8988T (cell line): ENCODE results near the gene PASK.
"Not testable (repeated sequence)": the region's sequence is repeated elsewhere in the genome, so short reads cannot be mapped to it uniquely, and the experiment has no call there.

Experiments used
- DNase-seq: peaks from one replicate; pipeline ENCODE4 v3.0.0; 2011

Gene PASK

DNA sequence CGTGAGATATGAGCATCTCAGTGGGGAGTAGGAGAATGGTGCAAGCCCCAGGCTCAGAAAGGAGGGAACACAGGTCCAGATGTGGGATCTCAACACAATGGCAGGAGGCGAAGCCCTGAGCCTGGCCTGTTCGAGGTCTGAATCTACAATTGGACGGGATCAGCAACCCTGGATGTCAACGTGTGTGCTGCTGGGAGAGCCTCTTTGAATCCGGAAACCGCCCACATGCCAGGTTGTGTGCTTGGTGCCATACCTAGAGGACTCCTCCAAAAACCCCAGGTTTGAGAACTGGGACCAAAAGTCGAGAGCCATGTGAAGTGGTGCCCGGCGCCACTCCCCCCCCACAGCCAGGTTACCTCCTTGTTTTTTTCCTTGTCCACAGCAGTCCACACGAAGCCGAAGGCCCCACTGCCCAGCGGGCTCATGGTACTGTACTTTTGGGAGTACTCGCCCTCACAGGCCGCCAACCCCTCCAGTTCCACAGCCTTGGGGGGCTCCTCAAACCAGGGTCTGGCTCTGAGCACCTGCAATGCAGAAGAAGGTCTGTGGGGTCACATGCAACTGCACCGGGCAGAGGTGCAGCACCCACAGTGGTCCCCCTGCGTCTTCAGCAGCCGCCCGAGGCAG, 26.8 kb downstream of the PASK start:
- DNase-seq: peak; percentile 8

DNA sequence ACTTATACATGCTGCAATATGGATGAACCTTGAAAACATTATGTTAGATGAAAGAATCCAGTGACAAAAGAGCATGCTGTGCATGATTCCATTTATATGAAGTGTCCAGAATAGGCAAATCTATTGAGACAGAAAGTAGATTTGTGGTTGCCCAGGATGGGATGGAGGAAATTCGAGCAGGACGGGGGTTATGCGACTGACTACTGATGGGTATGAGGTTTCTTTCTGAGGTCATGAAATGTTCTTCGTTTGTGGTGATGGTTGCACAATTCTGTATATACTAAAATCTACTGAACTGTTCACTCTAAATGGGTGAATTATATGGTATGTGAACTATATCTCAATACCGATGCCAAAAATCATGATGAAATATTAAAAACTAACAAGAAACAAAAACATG, 28.3 kb downstream of the PASK start:
- DNase-seq: no peak

DNA sequence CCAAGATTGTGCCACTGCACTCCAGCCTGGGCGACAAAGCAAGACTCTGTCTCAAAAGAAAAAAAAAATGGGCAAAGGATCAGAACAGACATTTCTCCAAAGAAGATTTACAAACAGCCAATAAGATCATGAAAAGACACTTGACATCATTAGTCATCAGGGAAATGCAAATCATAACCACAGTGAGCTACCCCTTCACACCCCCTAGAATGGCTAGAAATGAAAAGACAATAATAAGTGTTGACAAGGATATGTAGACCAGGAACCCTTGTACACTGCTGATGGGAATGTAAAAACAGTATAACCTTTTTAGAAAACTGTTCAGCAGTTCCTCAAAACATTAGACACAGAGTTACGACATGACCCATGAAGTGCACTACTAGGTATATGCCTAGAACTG, 28.8 kb downstream of the PASK start:
- no peak for DNase-seq

DNA sequence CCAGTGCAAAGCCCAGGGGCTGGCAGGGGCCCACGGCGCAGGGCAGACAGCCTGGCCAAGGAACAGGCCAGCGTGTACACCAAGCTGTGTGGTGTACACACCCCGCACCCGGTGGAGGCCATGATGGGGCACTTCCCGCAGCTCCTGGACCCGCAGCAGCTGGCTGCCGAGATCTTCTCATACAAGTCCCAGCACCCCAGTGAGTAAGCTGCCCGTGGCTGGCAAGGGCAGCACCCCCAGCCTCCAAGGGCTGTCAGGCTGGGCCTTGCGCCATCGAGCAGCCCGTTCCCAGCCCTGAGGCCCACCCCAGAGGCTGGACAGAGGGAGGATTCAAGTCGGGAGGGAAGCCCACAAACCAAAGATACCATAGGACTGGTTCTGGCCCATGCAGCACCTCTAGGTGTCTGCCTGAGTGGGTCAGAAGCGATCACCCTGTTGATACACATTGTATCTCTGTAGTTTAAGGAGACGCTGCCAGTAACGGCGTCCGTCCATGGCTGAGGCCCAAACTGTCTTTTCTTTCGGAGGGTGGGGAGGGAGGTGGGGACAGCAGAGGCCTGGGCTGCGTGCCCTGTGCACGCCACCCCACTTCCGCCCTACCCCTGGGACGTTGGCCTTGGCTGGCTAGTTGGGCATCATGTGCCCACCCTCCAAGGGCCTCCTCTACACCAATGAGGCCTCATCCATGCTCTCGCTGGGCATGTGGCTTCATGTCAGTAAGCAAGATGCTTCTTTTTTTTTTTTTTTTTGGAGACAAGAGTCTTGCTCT, 30.4 kb downstream of the PASK start:
- DNase-seq: peak; percentile 4

DNA sequence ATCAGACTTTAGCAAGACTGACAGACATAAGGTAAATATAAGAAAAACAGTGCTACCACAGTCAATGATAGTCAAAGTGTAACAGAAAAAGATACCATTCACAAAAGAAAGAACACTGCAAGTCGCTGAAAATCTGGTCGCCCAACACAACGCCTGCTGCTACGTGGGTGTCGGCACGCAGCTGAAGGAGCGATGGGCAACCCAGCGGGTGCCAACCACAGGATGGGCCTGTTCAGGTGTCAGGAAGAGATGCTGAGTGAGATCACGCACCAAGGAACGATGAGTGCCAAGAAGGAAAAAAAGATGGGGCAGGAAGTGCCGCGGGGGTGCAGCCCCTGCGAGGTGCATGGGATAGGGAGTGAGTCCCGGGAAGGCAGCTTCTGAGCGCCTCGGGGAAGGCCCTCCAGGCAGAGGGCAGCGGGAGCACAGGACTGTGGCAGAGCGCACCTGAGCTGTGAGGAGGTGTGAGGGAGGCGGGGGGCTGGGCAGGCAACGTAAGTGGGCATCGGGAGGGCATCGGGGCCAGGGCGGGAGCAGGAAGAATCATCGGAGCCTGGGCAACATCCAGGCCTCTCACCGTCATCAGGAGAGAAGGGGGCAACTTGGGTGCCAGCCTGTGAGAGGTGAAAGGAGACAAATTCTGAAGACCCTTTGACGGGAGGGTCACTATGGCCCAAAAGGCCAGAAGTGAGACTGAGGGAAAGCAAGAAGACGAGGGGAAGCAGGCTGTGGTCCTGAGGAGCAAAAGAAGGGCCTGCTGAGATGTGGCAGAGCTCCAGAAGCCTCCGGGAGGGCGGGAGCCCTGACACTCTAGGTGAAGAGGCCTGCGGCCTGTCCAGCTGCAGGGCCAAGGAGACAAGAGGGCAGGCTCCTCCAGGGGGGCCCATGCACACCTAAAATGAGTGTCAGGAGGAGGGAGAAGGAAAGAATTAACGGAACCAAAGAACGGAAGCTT, 32.4 kb downstream of the PASK start:
- DNase-seq: no peak

DNA sequence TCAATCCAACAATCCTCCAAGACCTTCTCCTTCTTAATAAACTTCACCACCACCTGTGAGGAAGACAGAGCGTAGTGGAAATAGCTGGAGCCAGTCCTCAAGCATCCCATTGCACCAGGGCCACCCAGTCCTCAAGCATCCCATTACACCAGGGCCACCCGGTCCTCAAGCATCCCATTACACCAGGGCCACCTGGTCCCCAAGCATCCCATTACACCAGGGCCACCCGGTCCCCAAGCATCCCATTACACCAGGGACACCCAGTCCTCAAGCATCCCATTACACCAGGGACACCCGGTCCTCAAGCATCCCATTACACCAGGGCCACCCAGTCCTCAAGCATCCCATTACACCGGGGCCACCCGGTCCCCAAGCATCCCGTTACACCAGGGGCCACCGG, 33.9 kb downstream of the PASK start:
- DNase-seq: no peak

DNA sequence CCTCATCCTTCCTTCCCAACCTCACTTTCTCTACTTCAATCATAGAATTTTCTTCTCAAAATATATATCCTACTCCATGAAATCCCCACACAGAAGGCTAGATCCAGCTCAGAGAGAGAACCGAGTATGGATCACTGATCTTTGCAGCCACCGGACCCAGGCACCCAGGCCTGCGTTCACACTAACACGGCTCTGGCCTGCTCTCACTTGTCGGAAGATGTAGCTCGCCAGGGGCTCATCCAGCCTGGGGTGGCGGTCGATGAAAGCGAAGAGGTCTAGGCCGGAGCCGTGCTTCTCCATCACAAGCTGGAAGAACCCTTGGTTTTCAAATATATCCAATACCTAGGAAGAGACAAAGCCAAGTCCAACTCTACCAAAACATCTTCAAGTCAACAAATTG, 34.4 kb downstream of the PASK start:
- peak; percentile 2 for DNase-seq

DNA sequence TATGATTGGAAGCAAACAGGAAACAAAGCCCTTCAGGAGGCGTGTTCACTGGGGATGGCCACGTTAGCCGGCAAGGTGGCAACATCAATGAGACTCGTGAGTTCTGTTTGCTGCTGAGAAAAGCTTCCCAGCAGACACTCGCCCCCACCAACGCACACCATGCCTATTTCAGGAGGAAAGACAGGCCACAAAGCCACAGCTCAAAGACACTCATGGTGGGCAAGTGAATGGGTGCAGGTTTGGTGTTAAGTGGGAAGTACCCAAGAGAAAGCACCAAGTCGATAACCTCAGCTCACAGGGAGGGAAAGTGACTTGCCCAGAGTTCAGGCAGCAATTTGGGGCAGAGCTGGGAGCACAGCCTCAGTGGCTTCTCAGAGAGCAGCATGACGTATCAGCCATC, 36.7 kb downstream of the PASK start:
- no peak for DNase-seq

DNA sequence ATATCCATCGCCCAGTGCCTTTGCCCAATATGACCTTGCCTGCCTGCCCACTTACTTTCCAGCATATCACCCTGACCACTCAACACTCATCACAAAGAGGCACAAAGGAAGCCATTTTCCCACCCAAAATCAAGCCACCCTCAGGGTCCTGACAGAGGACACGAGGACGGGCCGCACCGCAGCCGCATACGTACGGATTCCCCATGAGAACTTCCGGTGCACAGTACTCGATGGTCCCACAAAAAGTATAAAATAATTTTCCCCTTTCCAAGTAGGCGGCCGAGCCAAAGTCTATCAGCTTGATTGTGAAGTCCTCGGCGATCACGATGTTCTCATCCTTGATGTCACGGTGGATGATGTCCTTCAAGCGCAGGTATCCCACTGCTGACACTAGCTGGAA, 37.2 kb downstream of the PASK start:
- no peak for DNase-seq

DNA sequence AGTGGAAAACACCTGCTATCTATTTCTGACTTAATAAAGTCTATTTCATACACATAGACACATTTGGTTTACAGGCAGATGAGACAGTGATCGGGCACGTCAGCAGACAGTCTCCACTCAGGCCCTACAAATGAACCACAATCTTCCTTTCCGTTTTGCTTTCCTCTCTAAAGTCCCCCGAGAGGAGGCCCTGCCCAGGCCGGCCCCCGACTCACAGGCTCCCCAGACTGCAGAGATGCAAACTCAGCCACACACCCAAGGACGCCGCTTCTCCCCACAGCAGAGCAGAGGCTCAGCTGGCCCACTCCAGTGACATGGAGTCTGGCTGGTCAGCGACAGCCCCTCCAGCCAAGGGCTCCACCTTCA, 37.8 kb downstream of the PASK start:
- DNase-seq: no peak

DNA sequence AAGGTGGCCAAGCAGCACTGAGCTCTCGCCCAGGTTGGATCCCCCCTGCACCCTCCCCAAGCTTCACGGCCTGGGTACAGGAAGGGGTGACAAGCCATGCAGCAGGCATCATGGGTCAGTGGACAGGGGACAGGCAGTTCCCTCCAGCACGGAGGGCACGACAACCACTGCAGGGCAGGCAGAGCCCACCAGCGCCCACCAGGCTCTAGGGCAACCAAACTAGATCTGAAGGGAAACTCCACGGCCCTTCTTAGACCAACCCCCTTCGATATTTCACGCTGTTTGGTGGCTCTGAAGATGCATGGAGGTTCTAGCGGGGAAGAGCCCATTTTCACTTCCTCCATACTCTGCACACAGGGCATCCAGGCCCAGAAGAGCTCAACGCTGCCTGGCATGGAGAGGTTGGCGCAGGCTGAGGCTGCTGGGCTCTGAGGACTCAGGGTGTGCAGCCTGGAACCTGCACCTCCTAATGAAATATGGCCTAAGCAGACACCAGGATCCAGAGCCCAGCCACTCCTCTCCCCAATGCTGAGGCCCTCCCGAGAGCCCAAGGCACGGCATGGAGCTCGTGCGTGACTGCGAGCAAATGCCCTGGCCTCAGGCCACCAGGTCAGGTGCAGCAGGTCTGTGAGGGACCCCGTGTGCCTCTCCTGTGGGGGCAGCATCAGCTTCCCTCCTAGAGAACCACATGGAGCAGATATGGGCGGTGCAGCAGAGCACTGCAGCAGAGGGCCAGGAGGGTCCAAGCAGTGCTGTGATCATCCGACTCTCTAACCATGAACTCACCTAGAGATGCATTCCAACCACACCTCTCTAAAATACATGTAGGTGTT, 38.4 kb downstream of the PASK start:
- DNase-seq: no peak

DNA sequence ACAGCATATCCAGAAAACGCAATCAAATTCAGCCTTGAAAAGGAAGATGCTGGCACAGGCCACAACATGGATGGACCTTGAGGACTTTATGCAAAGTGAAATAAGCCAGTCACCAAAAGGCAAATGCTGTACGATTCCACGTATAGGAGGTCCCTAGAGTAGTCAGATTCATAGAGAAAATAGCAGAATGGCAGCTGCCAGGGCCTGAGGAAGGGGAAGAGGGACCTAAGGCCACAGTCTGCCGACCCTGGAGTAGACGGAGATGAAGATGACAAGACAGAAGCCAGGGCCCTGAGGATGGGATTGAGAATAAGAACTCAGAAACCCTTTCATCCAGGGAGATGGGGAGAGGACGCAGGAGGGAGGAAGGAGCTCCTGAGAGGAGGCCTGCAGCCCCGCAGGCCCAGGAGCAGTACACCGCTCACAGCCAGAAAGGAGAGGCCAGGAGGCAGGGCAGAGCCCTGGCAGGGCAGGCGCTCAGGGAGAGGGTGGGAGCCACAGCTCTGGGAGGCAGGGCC, 39.1 kb downstream of the PASK start:
- no peak for DNase-seq

DNA sequence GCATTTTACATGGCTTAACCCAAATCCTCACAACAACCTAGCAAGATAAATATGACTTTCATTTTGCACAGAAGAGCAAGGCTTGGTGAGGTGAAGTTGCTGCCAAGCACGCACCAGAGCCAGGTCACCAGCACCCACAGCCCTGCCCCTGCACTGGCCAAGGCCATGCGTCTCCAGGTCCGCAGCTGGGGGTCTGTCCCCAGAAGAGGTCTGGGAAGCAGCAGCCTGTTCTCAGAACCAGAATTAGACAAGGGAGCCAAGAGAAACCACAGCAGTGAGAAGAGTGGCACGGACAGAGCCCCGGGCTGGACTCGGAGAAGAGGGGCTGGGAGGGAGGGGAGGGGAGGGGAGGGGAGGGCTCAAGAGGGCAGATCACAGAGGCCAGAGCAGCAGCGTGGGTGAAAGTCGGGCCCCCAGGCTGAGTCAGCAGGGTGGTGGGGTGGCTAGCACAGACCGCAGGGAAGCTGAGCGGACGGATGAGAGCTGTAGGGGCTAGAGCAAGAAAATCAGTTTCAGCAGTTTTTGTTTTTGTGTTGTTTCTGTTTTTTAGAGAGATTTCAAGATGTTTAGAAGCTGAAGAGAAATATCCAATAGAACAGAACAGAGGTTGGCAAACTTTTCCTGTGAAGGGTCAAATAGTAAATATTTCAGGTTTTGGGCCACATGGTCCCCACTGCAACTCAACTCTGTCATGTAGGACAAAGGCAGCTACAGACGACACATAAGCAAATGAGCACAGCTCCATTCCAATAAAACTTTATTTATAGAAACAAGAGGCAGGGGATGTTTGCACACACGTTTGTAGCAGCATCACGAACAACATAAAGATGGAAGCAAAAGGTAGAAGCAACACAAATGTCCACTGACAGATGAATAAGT, 39.8 kb downstream of the PASK start:
- DNase-seq: no peak

DNA sequence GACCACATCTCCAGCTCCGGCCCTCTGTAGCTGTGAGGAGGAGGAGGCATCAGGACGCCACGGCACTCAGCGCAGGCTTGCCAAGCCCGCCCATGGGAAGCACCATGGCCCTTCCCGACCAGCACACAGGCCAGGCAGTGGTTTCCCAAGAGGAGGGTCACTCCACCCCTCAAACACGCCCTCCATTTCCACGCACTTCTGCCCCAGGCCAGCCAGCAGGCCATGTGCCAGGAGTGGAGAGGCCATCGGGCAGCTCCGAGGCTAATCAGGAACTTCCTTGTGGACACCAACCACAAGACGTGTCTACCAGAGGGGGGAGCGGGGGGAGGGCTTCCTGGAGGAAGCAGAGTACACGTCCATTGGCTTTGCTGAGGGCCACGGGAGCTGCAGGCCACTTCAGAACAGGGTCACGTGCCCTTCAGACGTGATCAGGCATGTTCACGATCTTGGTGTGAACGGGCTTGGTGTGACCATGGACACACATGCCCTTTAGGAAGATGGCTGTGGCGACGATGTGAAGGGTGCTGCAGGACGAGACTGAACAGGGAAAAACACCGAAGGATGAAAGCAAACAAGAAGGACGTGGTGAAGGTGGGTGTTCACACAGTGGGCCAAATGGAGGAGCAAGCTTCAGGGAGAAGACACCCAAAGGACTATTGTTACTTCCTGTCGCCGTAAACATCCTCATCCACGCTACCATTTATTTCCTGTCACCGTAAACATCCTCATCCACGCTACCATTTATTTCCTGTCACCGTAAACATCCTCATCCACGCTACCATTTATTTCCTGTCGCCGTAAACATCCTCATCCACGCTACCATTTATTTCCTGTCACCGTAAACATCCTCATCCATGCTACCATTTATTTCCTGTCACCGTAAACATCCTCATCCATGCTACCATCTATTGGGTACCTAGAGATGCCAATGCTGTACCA, 40.7 kb downstream of the PASK start:
- no peak for DNase-seq

DNA sequence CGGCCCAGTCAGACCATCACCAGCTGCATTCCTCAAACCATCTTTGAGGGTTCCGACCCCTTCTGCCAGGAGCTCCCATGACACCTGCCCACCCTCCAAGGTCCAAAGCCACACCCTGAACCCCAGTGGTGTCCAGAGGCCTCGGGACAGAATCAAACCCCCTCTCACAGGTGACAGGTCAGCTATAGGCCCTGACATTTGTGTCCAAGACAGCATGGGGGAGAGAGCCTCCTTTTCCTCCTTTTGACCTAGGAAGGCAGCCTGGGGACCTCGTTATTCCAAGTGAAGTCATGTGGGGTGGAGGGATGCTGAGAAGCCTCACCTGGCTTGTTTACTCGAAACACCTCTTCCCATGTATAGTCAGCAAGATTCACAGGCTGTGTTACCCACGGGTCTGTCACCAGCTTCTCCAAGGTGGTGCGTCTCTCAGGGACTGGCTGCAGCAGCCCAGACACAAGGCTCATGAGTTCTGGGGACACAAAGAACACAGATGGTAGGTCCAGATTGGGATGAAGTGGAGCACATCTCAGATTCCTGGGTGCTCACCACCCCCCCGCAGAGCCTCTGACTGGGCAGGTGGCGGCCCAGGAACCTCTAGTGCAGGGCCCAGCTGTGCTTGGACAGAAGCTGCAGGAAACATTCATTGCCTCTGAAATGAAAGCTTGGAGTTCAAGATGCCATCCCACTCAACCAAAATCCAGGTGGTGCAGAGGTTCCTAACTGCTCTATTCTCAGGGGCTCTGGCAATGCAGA, 42.1 kb downstream of the PASK start:
- DNase-seq: no peak

DNA sequence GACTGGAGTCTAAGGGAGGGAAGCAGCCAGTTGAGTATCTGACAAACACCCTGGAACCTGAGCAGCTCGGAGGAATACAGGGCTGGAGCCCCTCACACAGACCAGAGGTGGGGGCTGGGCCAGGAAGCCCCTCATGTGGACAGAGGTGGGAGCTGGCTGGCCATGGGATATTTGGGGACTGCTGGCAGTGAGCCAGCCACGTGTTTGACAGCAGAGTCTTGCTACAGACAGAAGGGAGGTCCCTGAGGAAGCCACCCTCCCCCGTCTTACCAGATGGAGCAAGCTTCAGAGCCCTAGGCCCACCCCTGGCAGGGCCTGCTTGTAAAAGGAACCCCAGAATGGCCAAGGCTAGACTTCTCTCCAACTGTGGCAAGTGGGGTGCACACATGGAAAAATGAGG, 43.6 kb downstream of the PASK start:
- DNase-seq: no peak

DNA sequence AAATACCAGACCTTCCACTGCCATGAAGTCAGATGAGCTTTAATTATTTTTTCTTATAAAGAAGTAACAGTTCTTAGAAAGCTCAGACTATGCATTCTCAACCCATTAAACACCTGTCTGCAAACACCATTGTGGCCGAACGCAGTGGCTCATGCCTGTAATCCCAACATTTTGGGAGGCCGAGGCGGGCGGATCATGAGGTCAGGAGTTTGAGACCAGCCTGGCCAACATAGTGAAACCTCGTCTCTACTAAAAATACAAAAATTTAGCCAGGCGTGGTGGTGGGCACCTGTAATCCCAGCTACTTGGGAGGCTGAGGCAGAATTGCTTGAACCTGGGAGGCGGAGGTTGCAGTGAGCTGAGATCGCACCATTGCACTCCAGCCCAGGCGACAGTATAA, 44.7 kb downstream of the PASK start:
- not testable (repeated sequence) for DNase-seq

DNA sequence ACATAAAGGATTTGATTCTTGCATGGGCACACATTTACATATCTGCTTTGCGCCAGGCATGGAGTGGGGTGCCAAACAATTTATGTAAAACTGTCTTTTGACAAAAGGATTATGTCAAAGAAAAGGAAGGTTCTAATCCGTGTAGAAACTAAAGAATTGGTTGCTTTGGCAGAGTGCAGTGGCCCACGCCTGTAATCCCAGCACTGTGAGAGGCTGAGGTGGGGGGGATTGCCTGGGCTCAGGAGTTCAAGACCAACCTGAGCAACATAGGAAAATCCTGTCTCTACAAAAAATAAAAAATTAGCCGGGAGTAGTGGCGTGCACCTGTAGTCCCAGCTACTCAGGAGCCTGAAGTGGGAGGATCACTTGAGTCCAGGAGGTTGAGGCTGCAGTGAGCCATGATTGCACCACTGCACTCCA, 46.1 kb downstream of the PASK start:
- no peak for DNase-seq

DNA sequence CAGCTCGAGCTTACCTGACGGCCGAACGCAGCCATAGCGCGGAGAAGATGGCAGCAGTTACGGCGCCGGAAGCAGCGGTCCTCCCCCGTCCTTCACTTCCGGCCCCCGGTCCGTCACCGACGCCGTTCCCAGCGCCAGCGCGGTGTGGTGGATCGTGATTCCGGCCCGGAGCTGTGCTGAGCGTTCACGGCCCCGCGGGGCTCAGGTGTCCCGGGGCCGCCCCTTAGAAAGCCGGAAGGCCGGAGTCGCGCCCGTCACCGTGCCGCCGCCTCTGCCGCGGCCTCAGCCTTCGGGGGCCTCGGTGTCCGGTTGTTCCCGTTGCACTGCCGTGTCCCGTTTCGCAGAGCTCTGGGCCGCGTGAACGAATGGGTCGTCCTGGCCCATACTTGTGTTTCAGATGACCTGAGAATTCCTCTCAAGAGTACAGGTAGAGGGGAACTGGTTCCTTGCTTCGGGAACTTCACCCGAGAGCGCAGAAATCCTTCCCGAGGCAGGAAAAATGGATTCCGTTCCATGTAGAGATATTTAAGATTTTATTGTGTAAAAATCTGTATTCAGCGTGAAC, 47.0 kb downstream of the PASK start, which contains the start of gene MTERF4:
Gene MTERF4 (minus strand): TSS at position 49 of the 565 bp plus-strand sequence. CDS start 14 bp downstream, at position 35.
- DNase-seq: peak; percentile 72
